GM19463 (cell line): ENCODE data around the gene PLCG2.

ENCODE experiments used
- ATAC-seq: cut with Tn5 transposase; IDR thresholded peaks from one replicate; pipeline ENCODE4 v1.9.1; 2021; ENCODE audit warnings: mild to moderate bottlenecking, moderate library complexity; ENCODE audit not compliant: unreplicated experiment

The PLCG2 gene

DNA sequence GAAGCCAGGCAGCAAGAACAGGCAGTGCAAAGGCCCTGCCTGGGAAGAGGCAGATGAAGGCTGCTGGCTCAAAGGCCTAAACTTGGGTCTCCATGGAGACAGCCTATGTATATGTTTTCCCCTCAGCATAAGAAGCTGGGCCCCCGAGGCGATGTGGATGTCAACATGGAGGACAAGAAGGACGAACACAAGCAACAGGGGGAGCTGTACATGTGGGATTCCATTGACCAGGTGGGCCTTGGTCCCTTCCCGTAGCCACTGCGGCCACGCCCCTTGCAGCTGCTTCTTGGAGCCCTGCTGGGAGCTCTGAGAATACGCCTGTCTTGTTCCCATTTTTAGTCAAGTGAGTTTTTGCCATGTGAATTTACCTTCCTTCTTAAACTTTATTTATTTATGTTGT is 126.2 kb downstream of the PLCG2 start:
- no peak for ATAC-seq

DNA sequence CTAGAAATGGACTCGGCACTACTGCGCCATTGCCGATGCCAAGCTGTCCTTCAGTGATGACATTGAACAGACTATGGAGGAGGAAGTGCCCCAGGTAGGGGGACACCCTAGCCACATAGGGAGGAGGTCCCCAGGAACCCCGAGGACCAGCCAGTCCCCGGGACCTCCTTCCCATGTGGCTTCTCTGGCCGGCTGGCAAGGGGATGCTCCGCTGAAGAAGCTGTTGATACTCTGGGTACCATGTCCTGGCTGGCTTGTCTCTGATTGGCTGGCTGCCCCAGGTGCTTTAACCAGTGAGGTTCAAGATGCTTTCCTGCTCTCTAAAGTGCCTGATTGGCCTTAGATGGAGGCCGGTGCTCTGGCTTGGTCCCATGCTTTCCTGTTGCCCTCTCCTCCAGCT is 128.6 kb downstream of the PLCG2 start:
- ATAC-seq, result no peak

DNA sequence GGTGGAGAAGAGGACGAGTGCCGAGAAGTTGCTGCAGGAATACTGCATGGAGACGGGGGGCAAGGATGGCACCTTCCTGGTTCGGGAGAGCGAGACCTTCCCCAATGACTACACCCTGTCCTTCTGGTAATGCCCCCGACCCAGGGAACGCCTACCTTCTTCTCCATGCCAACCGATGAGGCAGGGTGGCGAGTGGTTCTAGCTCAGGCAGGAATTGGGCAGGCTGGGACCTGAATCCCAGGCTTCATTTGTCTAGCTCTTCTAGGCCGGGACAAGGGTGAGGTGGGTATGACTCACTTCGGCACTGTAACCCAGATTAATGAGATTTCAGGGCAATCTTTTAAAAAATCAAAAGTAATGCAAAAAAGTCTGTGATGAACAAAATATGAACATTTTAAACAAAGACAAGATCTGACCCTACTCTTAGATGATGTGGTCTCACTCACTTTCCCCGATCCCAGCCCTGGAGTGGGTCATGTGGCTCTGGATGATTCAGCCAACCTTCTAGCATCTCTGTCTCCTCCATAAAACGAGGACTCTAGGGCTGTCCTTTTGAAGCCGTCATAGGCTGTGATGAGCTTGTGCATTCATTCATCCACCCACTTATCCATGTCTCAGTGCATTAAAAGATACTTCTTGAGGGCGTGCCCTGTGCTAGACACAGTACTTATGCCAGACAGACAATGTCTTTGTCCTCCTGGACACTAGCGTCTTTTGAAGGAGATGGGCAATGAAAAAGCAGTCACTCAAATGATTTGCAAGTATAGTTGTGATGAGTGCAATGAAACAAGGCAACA is 129.6 kb downstream of the PLCG2 start:
- no peak for ATAC-seq

DNA sequence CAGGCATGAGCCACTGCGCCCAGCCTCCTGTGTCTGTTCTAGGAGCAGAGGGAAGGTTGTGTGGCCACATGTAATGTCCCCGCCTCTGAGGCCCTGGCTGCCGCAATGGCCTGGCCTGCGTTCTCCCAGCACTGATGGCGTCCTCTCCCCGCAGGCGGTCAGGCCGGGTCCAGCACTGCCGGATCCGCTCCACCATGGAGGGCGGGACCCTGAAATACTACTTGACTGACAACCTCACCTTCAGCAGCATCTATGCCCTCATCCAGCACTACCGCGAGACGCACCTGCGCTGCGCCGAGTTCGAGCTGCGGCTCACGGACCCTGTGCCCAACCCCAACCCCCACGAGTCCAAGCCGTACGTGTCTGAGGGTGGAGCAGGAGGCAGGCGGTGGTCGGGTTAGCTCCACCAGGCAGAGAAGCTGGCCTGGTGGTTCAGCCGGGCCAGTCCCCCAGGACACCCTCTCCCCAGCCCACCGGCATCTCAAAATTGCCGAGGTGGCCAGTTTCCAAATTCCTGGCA is 131.3 kb downstream of the PLCG2 start:
- ATAC-seq, result no peak

DNA sequence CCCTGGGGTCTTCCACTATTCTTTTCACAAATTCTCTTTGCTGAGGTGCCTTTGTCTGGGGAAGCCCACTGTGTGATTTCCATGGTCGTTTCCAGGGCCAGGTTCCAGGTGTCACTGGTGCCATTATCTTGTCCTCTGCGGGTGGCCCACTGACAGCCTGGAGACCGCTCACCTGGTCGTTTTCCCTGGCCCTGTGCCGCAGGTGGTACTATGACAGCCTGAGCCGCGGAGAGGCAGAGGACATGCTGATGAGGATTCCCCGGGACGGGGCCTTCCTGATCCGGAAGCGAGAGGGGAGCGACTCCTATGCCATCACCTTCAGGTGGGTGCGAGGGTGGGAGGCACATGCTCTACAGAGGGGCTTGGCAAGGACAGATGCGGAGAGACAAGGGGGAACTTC is 133.3 kb downstream of the PLCG2 start:
- ATAC-seq, result no peak

DNA sequence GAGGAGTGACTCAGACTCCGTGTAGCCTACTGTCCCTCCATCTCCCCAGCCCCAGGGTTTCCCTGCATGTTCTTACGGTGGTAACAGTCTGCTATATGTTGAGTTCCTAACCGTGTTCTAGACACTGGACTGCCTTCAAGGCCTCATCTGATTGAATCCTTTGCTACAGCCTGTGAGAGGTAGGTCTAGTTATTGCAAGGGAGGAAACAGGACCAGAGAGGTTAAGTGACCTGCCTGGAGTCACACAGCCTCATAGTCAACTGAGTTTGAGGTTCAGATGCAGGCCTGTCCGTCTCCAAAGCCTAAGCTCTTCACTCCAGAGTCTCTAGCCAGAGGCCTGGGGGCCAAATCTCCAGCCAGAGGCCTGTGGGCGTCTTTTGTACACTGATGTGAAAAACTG is 134.1 kb downstream of the PLCG2 start:
- ATAC-seq, result no peak

DNA sequence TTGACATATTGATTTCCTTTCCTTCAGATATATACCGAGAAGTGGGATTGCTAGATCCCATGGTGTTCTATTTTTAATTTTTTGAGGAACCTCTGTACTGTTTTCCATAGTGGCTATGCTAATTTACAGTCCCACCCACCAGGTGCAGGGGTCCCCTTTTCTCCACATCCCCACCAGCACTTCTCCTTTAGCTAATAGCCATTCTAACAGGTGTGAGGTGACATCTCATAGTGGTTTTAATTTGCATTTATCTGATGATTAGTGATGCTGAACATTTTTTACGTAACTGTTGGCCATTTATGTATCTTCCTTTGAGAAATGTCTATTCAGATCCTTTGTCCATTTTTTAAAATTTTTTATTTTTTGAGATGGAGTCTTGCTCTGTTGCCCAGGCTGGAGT is 138.3 kb downstream of the PLCG2 start:
- ATAC-seq, result no peak

DNA sequence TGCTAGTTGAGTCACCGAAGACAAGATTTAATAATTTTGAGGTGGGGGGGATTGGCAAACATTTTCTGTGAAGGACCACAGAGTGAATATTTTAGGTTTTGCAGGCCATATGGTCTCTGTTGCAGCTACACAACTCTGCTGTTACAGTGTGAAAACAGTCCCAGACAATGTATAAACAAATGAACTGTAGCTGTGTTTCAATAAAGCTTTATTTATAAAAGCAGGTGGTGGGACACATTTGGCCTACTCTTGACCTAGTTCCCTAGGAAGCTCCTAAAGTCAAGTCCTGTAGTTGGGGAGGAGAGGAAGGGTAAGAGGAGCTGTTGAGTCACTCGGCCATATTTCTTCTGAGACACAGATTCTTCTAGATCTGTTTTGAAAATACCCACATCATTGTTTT is 139.8 kb downstream of the PLCG2 start:
- no peak for ATAC-seq

DNA sequence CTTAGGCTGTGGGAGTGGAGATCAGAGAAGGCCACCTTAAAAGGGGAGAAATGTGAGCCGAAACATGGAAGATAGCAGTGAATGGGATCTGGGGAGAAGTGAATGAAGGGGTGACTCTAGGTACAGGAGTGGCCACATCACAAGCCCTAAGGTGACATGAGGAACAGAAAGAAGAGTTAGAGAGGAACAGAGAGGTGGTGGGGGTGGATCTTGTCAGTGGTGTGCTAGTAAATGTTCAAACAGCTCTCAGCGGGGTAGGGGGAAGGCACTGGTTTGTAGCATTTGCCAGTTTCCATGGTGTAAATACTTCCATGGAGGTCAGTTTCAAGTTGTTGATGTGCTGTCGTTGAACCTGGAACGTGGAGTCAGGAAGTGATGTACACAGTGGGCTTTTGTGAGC is 141.4 kb downstream of the PLCG2 start:
- ATAC-seq, result no peak

DNA sequence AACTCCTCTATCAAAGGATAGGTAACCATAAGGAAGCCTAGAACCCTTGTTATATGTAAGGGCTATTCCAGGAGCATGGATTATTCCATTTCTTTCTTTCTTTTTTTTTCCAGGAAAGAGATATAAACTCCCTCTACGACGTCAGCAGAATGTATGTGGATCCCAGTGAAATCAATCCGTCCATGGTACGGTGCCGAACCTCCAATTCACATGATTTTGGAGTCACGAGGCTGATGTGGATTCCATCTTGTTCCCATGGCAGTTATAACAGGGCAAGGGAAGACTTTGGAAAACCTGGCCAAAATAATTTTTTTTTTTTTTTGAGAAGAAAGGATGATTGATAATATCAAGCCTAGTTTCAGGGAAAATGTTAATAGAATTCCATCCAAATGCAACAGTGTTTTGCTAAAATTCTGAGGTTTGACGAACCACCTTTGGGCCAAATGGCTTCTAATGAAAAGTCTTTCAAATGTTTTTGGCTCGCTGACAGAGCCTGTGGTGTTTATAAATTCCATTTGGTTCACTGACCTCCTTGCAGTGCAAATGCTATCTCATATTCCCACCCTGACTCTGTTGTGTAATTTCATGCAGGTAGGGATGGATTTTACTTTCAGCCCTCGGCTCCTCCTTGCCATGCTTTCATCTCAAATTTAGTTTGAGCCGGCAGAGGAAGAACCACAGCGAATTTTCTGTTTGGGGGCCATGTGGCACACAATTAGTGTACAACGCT is 142.2 kb downstream of the PLCG2 start:
- ATAC-seq, result no peak

DNA sequence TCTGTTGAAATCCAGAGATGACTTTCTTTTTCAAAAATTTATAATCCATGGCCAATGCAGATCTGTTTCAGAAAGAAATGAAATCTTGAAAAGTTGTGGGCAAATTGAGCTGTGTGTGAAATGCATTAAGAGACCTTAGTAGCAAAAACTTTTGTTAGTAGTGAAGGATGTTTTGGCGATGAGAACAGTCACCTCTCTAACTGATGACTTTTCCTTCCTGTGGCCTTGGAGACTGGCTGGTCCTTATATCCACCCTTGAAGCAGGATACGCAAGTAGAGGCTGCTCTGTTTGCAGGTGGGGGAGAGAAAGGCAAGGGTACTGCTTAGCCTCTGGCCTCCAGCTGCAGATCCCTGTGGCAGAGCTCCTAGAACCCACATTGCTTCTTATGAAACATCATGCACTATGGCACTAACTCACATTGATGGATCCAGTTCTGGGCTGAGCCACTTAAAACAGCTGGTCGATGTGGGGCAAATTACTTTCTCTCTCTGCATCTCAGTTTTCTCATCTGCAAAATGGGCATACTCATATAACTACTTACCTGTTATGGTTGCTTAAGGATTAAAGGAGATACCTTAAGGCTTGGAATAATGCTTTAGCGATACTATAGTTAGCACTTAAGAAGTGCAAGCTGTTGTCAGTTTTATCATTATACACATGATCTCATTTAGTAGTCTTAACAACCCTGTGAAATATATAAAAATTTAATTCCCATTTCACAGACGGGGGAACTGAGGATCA is 142.9 kb downstream of the PLCG2 start:
- ATAC-seq, result no peak

DNA sequence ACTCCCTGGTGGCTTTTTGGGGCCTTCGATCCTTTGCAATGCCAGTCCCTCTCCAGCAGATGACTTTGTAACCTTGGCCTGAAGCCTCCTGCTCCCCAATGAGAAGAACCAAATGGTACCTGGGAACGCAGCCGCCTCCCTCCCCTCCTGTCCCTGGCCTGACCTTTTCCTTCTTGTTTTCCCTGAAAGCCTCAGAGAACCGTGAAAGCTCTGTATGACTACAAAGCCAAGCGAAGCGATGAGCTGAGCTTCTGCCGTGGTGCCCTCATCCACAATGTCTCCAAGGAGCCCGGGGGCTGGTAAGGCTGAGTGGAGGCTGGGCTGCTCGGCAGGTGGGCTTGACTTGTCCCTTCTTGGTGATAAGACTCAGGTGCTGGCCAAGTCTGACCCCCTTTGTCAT is 144.2 kb downstream of the PLCG2 start:
- no peak for ATAC-seq

DNA sequence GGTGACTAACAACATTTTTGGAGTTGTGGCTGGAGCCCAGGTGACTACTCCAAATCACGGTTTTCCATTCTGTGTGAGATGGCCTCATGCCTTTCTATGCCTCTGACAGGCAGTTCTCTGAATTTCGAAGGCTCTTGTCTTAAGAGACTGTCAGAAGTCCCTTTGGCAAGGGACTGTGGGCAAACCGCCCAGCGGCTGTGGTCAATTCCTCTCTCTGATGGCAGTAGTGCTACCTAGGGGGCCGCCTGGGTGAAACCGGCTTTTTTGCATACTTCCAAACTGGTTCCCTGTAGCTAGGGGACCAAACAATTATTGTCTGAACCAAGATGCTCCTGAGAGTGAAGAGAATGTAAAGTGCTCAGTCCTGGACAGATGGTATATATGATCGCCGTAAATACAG is 145.9 kb downstream of the PLCG2 start:
- no peak for ATAC-seq

DNA sequence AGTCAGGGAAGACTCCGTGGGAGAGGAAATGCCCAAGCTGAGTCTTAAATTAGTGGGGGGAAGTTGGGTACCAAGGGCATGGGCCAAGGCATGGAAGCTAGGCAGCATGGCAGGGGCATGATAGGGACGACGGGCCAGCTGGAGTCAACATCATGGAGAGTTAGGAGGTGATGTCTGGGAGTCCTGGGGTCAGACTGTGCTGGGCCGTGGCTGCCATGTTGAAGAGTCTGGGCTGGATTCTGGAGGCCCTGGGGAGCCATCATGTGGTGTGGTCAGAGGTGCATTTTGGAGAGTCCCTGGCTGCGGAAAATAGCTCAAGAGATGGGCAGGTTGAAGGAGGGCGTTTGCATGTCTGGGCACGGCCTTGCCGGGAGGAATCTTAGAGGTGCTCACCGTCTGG is 146.9 kb downstream of the PLCG2 start:
- ATAC-seq, result no peak

DNA sequence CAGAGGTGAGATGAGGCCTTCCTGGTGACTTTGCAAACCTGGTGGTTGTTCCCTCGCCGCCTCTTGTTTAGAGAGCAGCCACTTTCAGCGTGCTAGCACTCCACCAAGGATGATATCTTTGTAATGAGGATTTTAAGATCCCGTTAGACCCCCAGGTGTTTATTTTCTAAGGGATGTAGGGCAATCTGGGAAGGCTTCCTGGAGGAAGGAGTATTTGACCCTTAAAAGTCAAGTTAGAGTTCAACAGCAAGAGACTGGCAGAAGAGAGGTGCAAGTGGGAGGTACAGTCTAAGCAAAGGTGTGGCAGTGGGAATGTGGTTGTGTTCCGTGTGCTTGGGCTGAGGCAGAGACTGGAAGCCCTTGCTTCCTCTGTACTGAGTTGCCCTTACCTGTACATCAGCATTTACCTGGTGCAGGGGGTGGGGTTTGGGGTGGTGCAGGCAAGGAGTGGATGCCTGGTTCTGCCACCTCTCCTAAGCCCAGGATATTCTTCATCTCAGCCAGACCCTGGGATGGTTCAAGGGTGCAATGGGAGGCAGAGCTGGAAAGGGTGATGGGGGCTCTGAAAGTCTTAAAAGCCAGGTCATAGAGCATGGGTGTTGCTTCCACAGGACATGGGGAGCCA is 148.6 kb downstream of the PLCG2 start:
- no peak for ATAC-seq

DNA sequence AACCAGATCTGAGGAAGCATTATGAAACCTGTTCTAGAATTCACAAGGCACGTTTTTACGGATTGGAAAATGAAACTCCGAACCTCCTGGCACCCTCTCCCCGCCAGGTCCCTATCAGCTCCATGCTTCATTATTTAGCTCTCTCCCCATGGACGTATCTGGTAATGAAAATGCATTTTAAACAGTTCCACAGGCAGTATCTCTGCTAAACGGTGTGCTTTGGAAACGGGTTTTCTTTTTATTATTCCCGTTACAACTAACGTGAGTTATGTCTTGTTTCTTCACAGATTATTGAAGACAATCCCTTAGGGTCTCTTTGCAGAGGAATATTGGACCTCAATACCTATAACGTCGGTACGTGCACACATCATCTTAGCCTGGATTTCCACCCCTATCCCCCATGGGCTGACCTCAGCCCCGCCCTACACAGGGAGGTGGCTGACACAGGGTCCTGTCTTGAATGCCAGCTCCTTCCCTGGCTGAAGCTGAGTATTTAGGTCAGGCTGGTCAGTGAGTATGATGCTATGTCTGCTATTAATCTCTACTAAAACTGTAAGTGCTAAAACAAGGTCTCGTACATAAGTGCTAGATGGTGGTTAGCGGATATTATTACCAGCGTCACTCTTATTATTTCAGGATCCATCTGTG is 149.3 kb downstream of the PLCG2 start:
- ATAC-seq, result no peak

DNA sequence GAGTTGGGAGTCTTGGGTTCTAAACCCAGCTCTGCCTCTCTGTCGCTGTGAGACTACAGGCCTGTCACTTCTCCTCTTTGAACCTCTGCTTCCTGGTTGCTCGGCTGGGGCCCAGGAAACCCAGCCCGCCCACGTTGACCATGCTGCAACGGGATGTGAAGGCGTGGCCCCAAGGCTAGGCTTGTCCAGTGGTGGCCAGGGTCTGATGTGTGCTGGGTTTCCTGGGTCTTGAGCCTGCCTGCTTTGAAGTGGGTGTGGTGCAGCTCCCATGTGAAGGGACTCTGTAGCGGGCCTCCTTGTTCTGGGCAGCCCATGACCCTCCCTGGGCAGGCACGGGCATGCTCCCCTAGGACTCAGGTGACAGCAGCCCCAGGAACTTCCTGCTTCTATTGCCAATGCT is 149.9 kb downstream of the PLCG2 start:
- no peak for ATAC-seq

DNA sequence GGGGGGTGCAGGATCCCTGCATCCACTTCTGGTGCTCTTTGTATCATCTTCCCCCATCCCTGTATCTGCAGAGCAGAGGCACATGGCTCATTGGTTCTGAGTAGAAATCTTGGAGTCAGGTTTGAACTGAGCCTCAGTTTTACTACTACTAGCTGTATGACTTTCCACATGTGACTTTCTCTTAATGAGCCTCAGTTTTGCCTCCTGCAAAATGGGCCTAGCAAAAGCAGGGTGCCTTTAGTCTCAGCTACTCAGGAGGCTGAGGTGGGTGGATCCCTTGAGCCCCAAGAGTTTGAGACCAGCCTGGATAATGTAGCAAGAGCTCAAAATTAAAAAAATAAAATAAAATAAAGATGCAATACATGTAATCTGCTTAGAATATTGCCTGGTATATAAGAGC is 150.8 kb downstream of the PLCG2 start:
- ATAC-seq, result no peak

DNA sequence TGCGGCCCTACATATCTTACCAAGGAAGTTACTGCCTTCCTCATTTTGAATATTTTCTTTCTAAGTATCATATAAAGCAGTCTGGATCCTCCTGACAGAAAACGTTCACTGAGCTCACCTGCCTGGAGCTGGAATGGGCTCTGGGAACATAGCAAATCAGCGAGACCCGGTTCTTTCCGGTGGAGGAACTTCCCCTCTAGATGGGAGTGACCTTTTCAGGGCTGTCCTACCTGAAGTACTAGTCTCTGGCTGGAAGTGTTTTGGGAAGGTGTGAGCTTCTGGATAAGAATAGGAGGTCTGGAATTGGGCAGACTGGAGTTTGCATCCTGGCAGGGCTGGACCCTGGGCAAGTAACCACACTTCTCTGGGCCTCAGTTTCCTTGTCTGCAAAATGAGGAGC is 152.8 kb downstream of the PLCG2 start:
- ATAC-seq, result no peak

DNA sequence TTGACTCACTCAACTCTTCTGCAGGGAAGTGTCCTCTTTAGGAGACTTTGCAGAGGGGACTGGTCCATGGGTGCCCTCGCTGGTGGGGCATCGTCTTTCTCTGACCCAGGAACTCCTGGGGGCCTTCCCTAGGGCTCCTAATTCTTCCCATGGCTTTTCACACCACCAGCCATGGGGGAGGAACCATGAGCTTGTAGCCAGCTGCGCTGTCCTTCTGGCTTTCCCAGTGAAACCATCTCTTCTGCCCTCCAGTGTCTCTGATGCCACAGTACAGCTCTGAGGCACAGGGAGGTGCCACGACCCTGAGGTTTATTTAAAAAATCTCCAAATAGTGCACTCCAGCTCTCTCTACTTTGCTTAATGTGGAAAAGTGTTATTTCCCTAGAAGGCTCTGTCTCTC is 153.6 kb downstream of the PLCG2 start:
- ATAC-seq, result no peak

DNA sequence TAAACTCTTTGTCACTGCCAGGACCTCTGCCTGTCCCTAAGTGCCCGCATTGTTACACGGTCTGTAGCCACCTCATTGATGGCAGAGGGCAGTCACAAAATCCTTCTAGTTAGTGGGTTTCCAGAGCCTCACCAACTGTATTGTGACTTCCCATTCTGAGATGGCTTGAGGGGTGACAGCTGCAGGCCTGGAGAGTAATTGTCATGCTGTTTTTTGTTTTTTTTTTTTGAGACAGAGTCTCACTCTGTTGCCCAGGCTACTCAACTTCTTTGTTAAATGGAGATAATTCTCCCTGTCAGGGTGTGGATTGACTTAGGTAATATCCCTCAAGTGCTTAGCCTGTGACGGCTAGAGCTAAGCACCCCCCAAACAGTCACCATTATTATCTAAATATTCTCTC is 154.3 kb downstream of the PLCG2 start:
- no peak for ATAC-seq
